Hippocampal formation (tissue), 2 donors: ENCODE data around the gene CHST9.
"Not testable (repeated sequence)": the region's sequence is repeated elsewhere in the genome, so short reads cannot be mapped to it uniquely, and the experiment has no call there.

Experiments used
- DNase-seq, 2 donors: peaks; one replicate each; lab custom pipeline; 2025; lab: John Stamatoyannopoulos, UW

CHST9 gene

GRCh38 chr18:27171993-27172392, 13.1 kb downstream of the CHST9 start:
- DNase-seq = no peak

- DNase-seq = no peak
These were observed 19.7 kb downstream of the CHST9 start for GRCh38 chr18:27165412-27165811.

GRCh38 chr18:27164905-27165304, 20.2 kb downstream of the CHST9 start:
- DNase-seq = no peak

- DNase-seq = not testable (repeated sequence)
These were observed 21.9 kb downstream of the CHST9 start for GRCh38 chr18:27163197-27163716.

GRCh38 chr18:27149240-27149639, 35.9 kb downstream of the CHST9 start:
- DNase-seq = not testable (repeated sequence)

GRCh38 chr18:27144672-27145071, 40.4 kb downstream of the CHST9 start:
- DNase-seq = no peak

- no peak for DNase-seq
These were observed 41.4 kb downstream of the CHST9 start for GRCh38 chr18:27143580-27144287.

- DNase-seq = no peak
These were observed 42.2 kb downstream of the CHST9 start for GRCh38 chr18:27142891-27143290.

GRCh38 chr18:27141876-27142275, 43.2 kb downstream of the CHST9 start:
- no peak for DNase-seq

- DNase-seq = no peak
These were observed 47.0 kb downstream of the CHST9 start for GRCh38 chr18:27138079-27138478.

GRCh38 chr18:27136208-27136535, 48.9 kb downstream of the CHST9 start:
- DNase-seq = no peak

GRCh38 chr18:27135504-27136207, 49.5 kb downstream of the CHST9 start:
- no peak for DNase-seq

GRCh38 chr18:27130065-27130630, 55.0 kb downstream of the CHST9 start:
- no peak for DNase-seq

- no peak for DNase-seq
These were observed 60.9 kb downstream of the CHST9 start for GRCh38 chr18:27124196-27124595.

- no peak for DNase-seq
These were observed 64.0 kb downstream of the CHST9 start for GRCh38 chr18:27121108-27121507.

- DNase-seq = no peak
These were observed 64.9 kb downstream of the CHST9 start for GRCh38 chr18:27120246-27120645.

- DNase-seq = no peak
These were observed 66.1 kb downstream of the CHST9 start for GRCh38 chr18:27118973-27119372.

- no peak for DNase-seq
These were observed 70.3 kb downstream of the CHST9 start for GRCh38 chr18:27114842-27115241.

GRCh38 chr18:27113358-27113757, 71.8 kb downstream of the CHST9 start:
- DNase-seq = no peak

- no peak for DNase-seq
These were observed 74.8 kb downstream of the CHST9 start for GRCh38 chr18:27110319-27110718.

- no peak for DNase-seq
These were observed 75.7 kb downstream of the CHST9 start for GRCh38 chr18:27109451-27109850.

GRCh38 chr18:27108842-27109241, 76.3 kb downstream of the CHST9 start:
- DNase-seq = no peak

- no peak for DNase-seq
These were observed 80.4 kb downstream of the CHST9 start for GRCh38 chr18:27104743-27105142.
